HG03066 (cell line): ENCODE data around the gene RER1.
"Not testable (repeated sequence)": the region's sequence is repeated elsewhere in the genome, so short reads cannot be mapped to it uniquely, and the experiment has no call there.

Experiments
- ATAC-seq: cut with Tn5 transposase; IDR thresholded peaks from one replicate; pipeline ENCODE4 v1.9.1; 2021; ENCODE audit warnings: low read depth; ENCODE audit not compliant: unreplicated experiment

Gene RER1

GRCh38 chr1:2440346-2440745, 48.7 kb downstream of the RER1 start:
- ATAC-seq, result not testable (repeated sequence)

- no peak for ATAC-seq
Measured at GRCh38 chr1:2441746-2442145, 50.1 kb downstream of the RER1 start.

GRCh38 chr1:2442661-2443060, 51.0 kb downstream of the RER1 start:
- ATAC-seq, result no peak

- ATAC-seq, result no peak
Measured at GRCh38 chr1:2443277-2444137, 51.9 kb downstream of the RER1 start.

GRCh38 chr1:2444138-2444591, 52.5 kb downstream of the RER1 start:
- no peak for ATAC-seq

- ATAC-seq, result no peak
Measured at GRCh38 chr1:2445162-2445822, 53.7 kb downstream of the RER1 start.

- ATAC-seq, result no peak
Measured at GRCh38 chr1:2445823-2446215, 54.2 kb downstream of the RER1 start.

- no peak for ATAC-seq
Measured at GRCh38 chr1:2446394-2446793, 54.8 kb downstream of the RER1 start.

GRCh38 chr1:2446861-2447260, 55.2 kb downstream of the RER1 start:
- ATAC-seq, result no peak

GRCh38 chr1:2447276-2448097, 55.8 kb downstream of the RER1 start:
- no peak for ATAC-seq

GRCh38 chr1:2448098-2448445, 56.4 kb downstream of the RER1 start:
- ATAC-seq, result no peak

GRCh38 chr1:2449636-2450454, 58.2 kb downstream of the RER1 start:
- ATAC-seq, result no peak

- no peak for ATAC-seq
Measured at GRCh38 chr1:2451741-2452140, 60.1 kb downstream of the RER1 start.

GRCh38 chr1:2452201-2452931, 60.7 kb downstream of the RER1 start:
- no peak for ATAC-seq

GRCh38 chr1:2452932-2453315, 61.3 kb downstream of the RER1 start:
- ATAC-seq, result no peak

GRCh38 chr1:2454227-2454626, 62.6 kb downstream of the RER1 start:
- no peak for ATAC-seq
